ENCODE data around the gene PVALB.

The PVALB gene

GRCh38 chr22:36809351-36809750 is 7.5 kb downstream of the PVALB start:
- DNase-seq = no peak

GRCh38 chr22:36808721-36809344 is 8.0 kb downstream of the PVALB start:
- DNase-seq = no peak

- DNase-seq = no peak
These were observed 9.2 kb downstream of the PVALB start for GRCh38 chr22:36807627-36808026.

- no peak for DNase-seq
These were observed 10.0 kb downstream of the PVALB start for GRCh38 chr22:36806835-36807234.

GRCh38 chr22:36803358-36803757 is 13.5 kb downstream of the PVALB start:
- no peak for DNase-seq

GRCh38 chr22:36798674-36799066 is 18.2 kb downstream of the PVALB start:
- no peak for DNase-seq

- DNase-seq = no peak
These were observed 18.7 kb downstream of the PVALB start for GRCh38 chr22:36797911-36798673.

- no peak for DNase-seq
These were observed 19.5 kb downstream of the PVALB start for GRCh38 chr22:36797374-36797773.

GRCh38 chr22:36796552-36797175 is 20.2 kb downstream of the PVALB start:
- DNase-seq = no peak

- DNase-seq = no peak
These were observed 21.2 kb downstream of the PVALB start for GRCh38 chr22:36795633-36796032.

GRCh38 chr22:36790648-36791047 is 26.2 kb downstream of the PVALB start:
- peak in 1 of 2 donors; percentile 16 for DNase-seq

- no peak for DNase-seq
These were observed 29.4 kb downstream of the PVALB start for GRCh38 chr22:36787204-36787988.

- DNase-seq = no peak
These were observed 33.1 kb downstream of the PVALB start for GRCh38 chr22:36783743-36784142.

GRCh38 chr22:36781656-36782627 is 34.9 kb downstream of the PVALB start:
- peak; percentile 73 to 89 for DNase-seq

GRCh38 chr22:36778020-36778419 is 38.8 kb downstream of the PVALB start:
- DNase-seq = no peak

GRCh38 chr22:36776722-36777121 is 40.1 kb downstream of the PVALB start:
- no peak for DNase-seq

- DNase-seq = peak; percentile 66 to 99
These were observed 40.7 kb downstream of the PVALB start, which contains the start of gene IFT27 for GRCh38 chr22:36775964-36776669. Gene IFT27, minus strand, starts transcription at chr22:36776119. Its CDS starts 412 bp downstream, at chr22:36775707.

GRCh38 chr22:36775586-36775963 is 41.3 kb downstream of the PVALB start:
- DNase-seq = no peak

- DNase-seq = peak in 1 of 2 donors; percentile 4
These were observed 42.9 kb downstream of the PVALB start for GRCh38 chr22:36773935-36774334.

- DNase-seq = no peak
These were observed 44.4 kb downstream of the PVALB start for GRCh38 chr22:36772451-36772850.

GRCh38 chr22:36771356-36772063 is 45.3 kb downstream of the PVALB start:
- no peak for DNase-seq
